Measurements from ENCODE around the gene DAPK2.

DNA sequence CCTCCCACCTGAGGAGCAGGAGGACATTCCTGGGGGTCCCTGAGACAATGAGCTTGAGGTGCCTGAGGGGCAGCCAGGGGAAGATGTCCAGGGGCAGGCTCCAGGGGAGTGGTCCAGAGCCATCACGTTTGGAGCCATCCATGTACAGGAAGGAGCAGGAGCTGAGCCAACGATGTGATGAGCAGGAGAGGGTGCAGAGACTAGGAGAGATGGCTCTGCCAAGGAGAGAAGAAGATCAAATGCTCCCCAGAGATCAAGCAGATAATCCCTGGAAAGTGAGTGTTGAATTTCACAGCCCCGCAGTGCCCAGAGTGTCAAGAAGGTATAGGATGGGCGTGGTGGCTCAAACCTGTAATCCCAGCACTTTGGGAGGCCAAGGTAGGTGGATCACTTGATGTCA is 114.7 kb downstream of the DAPK2 start:
- TF ChIP-seq CTCF (IDR thresholded peaks at IDR 0.05) (no peak), POLR2A (IDR thresholded peaks at IDR 0.05) (no peak)
